Smooth muscle cell (in vitro differentiated cells): ENCODE results near the gene SLC39A2. TPM values are rescaled to one million over a fixed set of nuclear protein-coding genes. Genes with fewer than 3 reads are reported as not detected.
"Not testable (repeated sequence)": the region's sequence is repeated elsewhere in the genome, so short reads cannot be mapped to it uniquely, and the experiment has no call there.

Experiments used
- DNase-seq: peaks from one replicate; lab custom pipeline; 2025; ENCODE audit not compliant: unreplicated experiment; lab: John Stamatoyannopoulos, UW
- H2AFZ ChIP-seq: fragments of 200-600 bp; sonication (generic); 2 replicates; pipeline ENCODE4 v1.6.0; 2016; ENCODE audit warnings: antibody characterized with exemption, low read depth, mild to moderate bottlenecking
- H3F3A ChIP-seq: fragments of 200-600 bp; sonication (generic); 2 replicates; pipeline ENCODE4 v1.6.0; 2017; ENCODE audit warnings: antibody characterized with exemption, low read depth
- H3K27ac ChIP-seq: fragments of 200-600 bp; sonication (generic); 2 replicates; pipeline ENCODE4 v1.5.1; 2016; ENCODE audit warnings: low read depth, mild to moderate bottlenecking
- H3K27me3 ChIP-seq: fragments of 200-600 bp; sonication (generic); 2 replicates; pipeline ENCODE4 v1.6.1; 2016; ENCODE audit warnings: low read depth, mild to moderate bottlenecking
- H3K36me3 ChIP-seq: fragments of 200-600 bp; sonication (generic); 2 replicates; pipeline ENCODE4 v1.5.1; 2016; ENCODE audit warnings: low read depth
- H3K4me1 ChIP-seq: fragments of 200-600 bp; sonication (generic); 2 replicates; pipeline ENCODE4 v1.5.1; 2016; ENCODE audit warnings: low read depth
- H3K4me2 ChIP-seq: fragments of 200-600 bp; sonication (generic); 2 replicates; pipeline ENCODE4 v1.6.0; 2016; ENCODE audit warnings: mild to moderate bottlenecking
- H3K4me3 ChIP-seq: fragments of 200-600 bp; sonication (generic); 2 replicates; pipeline ENCODE4 v1.5.1; 2016; ENCODE audit warnings: mild to moderate bottlenecking
- H3K79me2 ChIP-seq: fragments of 200-600 bp; sonication (generic); 2 replicates; pipeline ENCODE4 v1.6.0; 2016; ENCODE audit warnings: low read depth, mild to moderate bottlenecking
- H3K9ac ChIP-seq: fragments of 200-600 bp; sonication (generic); 2 replicates; pipeline ENCODE4 v1.6.0; 2016; ENCODE audit warnings: low read depth
- H3K9me3 ChIP-seq: fragments of 200-600 bp; sonication (generic); replicated peaks from 2 replicates; pipeline ENCODE4 v1.5.1; 2016; ENCODE audit warnings: low read depth
- H4K20me1 ChIP-seq: fragments of 200-600 bp; sonication (generic); 2 replicates; pipeline ENCODE4 v1.6.0; 2016; ENCODE audit warnings: low read depth
- WGBS: methylation state at CpG from one replicate; pipeline ENCODE4 v1.1.7; 2016; ENCODE audit warnings: low lambda C conversion rate; 5-methylcytosine and 5-hydroxymethylcytosine counted together
- polyA plus RNA-seq: library from polyadenylated mRNA; unstranded; fragments of >200 nt; fragmentation: Nextera tagmentation; extraction: Ambion mirVana; gene quantifications from 2 replicates; pipeline ENCODE4 v1.2.1, GENCODE V29; 2016
- total RNA-seq: library from RNA; depleted of rRNA; stranded (reverse); fragments of >200 nt; gene quantifications from 2 replicates; pipeline ENCODE4 v1.2.3, GENCODE V29; 2014
- TF ChIP-seq, protein P1 (sequence below): fragments of 200-600 bp; sonication (generic); IDR thresholded peaks from 2 replicates; pipeline ENCODE4 v1.5.1; 2017; ENCODE audit warnings: borderline replicate concordance, mild to moderate bottlenecking, antibody characterized with exemption; ENCODE audit not compliant: insufficient read depth, poor library complexity, severe bottlenecking

SLC39A2 gene, protein sequence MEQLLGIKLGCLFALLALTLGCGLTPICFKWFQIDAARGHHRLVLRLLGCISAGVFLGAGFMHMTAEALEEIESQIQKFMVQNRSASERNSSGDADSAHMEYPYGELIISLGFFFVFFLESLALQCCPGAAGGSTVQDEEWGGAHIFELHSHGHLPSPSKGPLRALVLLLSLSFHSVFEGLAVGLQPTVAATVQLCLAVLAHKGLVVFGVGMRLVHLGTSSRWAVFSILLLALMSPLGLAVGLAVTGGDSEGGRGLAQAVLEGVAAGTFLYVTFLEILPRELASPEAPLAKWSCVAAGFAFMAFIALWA
- total RNA-seq (9.1 and 10.1 TPM in 2 replicates), polyA plus RNA-seq (14.3 and 18.7 TPM in 2 replicates)

- TF ChIP-seq, protein P1, sequence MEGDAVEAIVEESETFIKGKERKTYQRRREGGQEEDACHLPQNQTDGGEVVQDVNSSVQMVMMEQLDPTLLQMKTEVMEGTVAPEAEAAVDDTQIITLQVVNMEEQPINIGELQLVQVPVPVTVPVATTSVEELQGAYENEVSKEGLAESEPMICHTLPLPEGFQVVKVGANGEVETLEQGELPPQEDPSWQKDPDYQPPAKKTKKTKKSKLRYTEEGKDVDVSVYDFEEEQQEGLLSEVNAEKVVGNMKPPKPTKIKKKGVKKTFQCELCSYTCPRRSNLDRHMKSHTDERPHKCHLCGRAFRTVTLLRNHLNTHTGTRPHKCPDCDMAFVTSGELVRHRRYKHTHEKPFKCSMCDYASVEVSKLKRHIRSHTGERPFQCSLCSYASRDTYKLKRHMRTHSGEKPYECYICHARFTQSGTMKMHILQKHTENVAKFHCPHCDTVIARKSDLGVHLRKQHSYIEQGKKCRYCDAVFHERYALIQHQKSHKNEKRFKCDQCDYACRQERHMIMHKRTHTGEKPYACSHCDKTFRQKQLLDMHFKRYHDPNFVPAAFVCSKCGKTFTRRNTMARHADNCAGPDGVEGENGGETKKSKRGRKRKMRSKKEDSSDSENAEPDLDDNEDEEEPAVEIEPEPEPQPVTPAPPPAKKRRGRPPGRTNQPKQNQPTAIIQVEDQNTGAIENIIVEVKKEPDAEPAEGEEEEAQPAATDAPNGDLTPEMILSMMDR, result no peak
- Histone ChIP-seq H3K79me2 (peaks cover 18% of the 10 kb centered on the region), H3K27me3 (no peaks in the 10 kb centered on the region), H3K9ac (peak within 1 kb of the TSS; percentile 59), H3K9me3 (no peaks in the 10 kb centered on the region), H3F3A (peaks cover 26% of the 10 kb centered on the region), H3K4me1 (peaks cover 16% of the 10 kb centered on the region), H3K36me3 (peaks cover 10% of the 10 kb centered on the region), H3K27ac (peak within 1 kb of the TSS; percentile 87), H3K4me2 (peak within 1 kb of the TSS; percentile 81), H2AFZ (peak within 1 kb of the TSS; percentile 5), H3K4me3 (peak within 1 kb of the TSS; percentile 31), H4K20me1 (no peaks in the 10 kb centered on the region)
- DNase-seq, result peak; percentile 50
- 8% methylated on average over 6 of the region's 6 CpGs for WGBS
Observed at GRCh38 chr14:20998674-20999366, at the start of gene SLC39A2. TSS of gene SLC39A2 (plus strand) at chr14:20999293. CDS start at chr14:20999447, 154 bp downstream.

- H3K9ac ChIP-seq, H2AFZ ChIP-seq, H3K36me3 ChIP-seq, H3K4me1 ChIP-seq, H3K27me3 ChIP-seq, H3K4me2 ChIP-seq, H3K27ac ChIP-seq, H3K9me3 ChIP-seq, H4K20me1 ChIP-seq, H3K4me3 ChIP-seq, H3K79me2 ChIP-seq, DNase-seq, H3F3A ChIP-seq: not testable (repeated sequence)
- WGBS, result 75% methylated on average over 4 of the region's 4 CpGs
Observed at GRCh38 chr14:20954736-20955537, 44.2 kb upstream of the SLC39A2 start, which contains the start of gene RNASE2. TSS of gene RNASE2 (plus strand) at chr14:20955487. CDS start at chr14:20955772, 285 bp downstream.

- 82% methylated on average over 5 of the region's 5 CpGs for WGBS
- H3K4me3 ChIP-seq, H3F3A ChIP-seq, DNase-seq, H2AFZ ChIP-seq, H3K27me3 ChIP-seq, H3K79me2 ChIP-seq, H3K27ac ChIP-seq, H4K20me1 ChIP-seq, H3K9me3 ChIP-seq, H3K36me3 ChIP-seq, H3K9ac ChIP-seq, H3K4me2 ChIP-seq, H3K4me1 ChIP-seq: not testable (repeated sequence)
Observed at GRCh38 chr14:20955538-20955873, 43.6 kb upstream of the SLC39A2 start.

- H3K36me3 ChIP-seq, result no peaks in the 10 kb centered on the region
- H4K20me1 ChIP-seq, result no peaks in the 10 kb centered on the region
- H3F3A ChIP-seq, result no peaks in the 10 kb centered on the region
- DNase-seq, result no peak
- H3K27ac ChIP-seq, result no peak overlapping the region
- H3K4me3 ChIP-seq, result no peak overlapping the region
- H2AFZ ChIP-seq, result no peak overlapping the region
- no peaks in the 10 kb centered on the region for H3K27me3 ChIP-seq
- no peak overlapping the region for H3K9ac ChIP-seq
- H3K4me1 ChIP-seq, result no peaks in the 10 kb centered on the region
- no peaks in the 10 kb centered on the region for H3K79me2 ChIP-seq
- H3K4me2 ChIP-seq, result no peak overlapping the region
- TF ChIP-seq, protein P1, result no peak
- no peaks in the 10 kb centered on the region for H3K9me3 ChIP-seq
- WGBS, result 92% methylated on average over 11 of the region's 11 CpGs
Observed at GRCh38 chr14:20956376-20956976, 42.6 kb upstream of the SLC39A2 start.

DNA sequence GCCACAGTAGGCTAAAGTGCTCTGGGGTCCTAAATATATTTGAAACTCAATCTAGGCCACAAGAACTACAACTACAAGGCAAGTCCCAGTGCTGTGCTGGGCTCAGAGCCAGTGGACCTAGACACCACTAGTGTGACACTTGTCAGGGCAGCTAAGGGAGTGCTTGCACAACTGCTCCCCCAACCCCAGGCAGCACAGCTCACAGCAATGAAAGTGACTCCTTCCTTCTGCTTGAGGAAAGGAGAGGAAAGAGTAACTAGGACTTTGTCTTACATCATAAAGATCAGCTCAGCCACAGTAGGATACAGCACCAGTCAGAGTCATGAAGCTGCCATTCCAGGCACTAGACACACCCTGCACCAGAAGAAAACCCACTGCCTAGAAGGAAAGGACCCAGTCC, 40.1 kb upstream of the SLC39A2 start:
- H3K27me3 ChIP-seq, H3F3A ChIP-seq, H2AFZ ChIP-seq, H3K36me3 ChIP-seq, H4K20me1 ChIP-seq, H3K79me2 ChIP-seq, H3K9ac ChIP-seq, H3K4me2 ChIP-seq, H3K9me3 ChIP-seq, DNase-seq, H3K4me3 ChIP-seq, H3K27ac ChIP-seq, H3K4me1 ChIP-seq: not testable (repeated sequence)
